Nasal cavity respiratory epithelium epithelial cell of viscerocranial mucosa (primary cell): ENCODE results near the gene SLC12A2. TPM values are rescaled to one million over a fixed set of nuclear protein-coding genes. Genes with fewer than 3 reads are reported as not detected.

Source experiments
- total RNA-seq: library from RNA; depleted of rRNA; stranded (reverse); fragments of >200 nt; gene quantifications from 2 replicates; pipeline ENCODE4 v1.2.3, GENCODE V29; 2014

SLC12A2 gene
- 30.1 and 30.3 TPM in 2 replicates for total RNA-seq

GRCh38 chr5:128083033-128083810, at the start of gene SLC12A2:
Gene SLC12A2 (plus strand): TSS chr5:128083766. CDS start chr5:128083955, 189 bp downstream.

